Stimulated activated CD4-positive, alpha-beta T cell treated with anti-CD3 and anti-CD28 coated beads, Interleukin-2, amount 100 ng/mL, for 48 hours (primary cell): ENCODE results near the gene SEMA5A.

Experiments used
- DNase-seq, 2 donors: peaks; one replicate each; pipeline ENCODE4 v3.0.0-alpha.2; 2020

The SEMA5A gene

DNA sequence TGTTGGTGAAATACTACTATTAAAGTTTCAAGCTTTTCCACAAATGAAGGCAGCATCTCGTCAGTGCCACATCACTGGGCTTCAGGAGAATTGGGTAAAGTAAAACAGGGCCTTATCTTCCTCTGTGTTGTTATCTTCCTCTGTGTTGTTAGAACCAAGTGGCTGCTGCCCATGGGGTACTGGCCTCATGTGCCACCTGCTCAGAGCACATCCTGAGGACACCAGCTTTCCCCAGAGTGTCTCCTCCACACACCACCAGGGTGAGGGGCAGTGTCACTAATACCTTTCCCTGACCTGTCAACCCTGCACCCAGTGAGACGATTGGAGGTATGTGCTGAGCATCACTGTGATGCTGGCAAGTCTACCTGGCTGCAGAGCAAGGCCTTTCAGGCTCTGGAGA lies 499.9 kb downstream of the SEMA5A start:
- no peak for DNase-seq

DNA sequence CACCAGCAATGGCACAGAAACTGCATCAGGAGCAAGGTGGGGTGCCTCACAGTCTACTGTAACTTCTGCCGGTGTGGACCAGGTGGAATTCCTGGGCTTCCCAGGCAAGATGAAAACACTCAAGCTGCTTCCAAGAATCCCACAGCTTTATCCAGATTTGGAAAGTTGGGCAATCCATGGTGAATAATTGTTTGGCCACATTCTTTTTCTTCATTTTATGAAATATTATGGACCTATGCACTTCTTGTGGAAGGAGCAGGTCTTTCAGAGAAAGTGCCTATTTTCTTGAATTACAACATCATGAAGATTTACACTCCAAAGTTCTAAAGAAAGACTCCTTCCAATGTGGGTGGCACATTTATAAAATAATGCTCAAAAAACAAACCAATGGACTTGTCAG lies 503.6 kb downstream of the SEMA5A start:
- DNase-seq, result no peak

DNA sequence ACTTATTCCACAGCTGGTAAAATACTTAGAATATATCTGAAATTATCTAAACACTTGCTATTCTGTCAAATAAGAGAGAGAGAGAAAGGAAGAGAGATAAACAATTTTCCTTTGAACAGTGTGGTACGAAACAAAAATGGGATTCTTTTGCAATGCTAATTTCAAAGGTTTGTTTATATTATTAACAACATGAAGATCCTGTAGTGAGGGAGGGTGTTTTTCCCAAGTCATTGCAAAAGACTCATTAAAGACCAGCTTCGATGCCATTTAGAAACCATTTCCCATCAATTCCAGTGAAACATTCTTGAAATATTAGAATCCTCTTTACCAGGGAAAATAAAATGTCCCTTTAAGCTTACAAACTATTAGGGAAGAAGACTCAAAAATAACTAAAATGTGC lies 505.4 kb downstream of the SEMA5A start:
- no peak for DNase-seq

DNA sequence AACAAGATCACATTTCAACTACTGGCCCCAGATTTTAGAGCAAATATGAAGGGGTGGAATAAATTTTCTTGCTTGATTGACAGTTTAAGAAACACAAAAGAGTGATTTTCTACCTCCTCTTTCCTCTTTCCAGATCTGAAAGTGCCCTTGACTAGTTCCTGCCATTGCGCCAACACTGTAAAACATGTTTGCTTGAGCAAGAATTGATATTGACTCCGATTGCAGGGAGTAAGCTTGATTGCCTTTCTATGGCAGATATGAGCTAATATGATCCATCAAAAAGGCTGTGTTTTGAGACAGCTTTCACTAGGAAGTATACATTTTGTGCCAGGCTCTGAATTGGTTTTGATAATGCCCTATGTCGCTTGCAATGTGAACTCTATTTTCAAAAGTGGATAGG lies 508.8 kb downstream of the SEMA5A start:
- DNase-seq, result no peak

DNA sequence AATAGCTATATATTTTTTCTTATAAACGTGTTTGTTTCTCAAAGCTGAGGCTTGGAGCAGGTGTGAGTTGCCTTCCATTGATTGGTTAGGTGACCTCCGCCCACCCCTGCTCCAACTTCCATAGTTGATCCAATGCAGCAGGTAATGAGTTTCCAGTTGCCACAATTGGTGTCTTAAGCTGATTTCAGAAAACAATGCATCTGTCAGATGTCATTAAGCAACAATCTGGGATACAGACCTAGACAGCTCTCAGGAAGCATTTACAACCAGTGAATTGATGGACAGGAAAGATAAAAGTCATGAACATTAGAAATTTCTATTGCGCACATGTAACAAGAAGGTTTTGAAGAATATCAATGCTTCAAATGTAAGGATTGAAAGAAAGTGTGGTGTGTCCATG lies 510.5 kb downstream of the SEMA5A start:
- DNase-seq, result no peak

DNA sequence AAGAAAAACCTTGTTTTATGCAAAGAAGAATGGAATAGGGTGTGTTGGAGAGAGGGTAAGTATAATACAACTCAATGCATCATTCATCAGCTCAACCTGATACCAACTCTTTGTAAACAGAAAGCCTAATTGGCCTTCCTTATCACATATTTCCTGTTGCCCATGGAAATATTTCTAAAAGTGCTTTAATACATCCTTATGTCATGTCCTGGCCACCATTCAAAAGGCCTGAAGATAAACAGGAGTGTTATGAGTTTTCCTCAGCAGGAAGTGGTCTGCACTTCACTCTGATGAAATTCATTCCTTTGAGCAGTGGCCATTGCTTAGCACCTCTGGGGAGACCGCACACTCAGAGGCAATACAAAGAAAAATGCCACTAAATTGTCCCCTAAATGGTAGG lies 511.2 kb downstream of the SEMA5A start:
- no peak for DNase-seq

DNA sequence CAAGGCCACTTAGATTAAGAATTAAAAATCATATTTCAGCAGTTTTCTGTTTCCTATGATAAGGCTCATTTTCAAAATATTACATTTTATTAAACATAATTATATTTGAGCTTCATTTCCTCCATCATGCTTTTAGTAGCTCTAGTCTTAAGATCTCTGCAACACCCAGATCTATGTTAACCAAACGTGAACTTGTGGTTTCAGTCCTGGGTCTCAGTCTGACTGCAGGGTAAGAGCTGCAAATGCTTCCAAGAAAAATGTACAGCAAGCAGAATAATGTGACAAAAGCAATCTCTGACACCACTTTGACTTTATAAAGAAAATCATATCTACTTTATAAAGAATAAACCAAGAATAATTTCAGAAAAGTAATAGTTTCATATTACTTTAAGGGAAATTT lies 512.4 kb downstream of the SEMA5A start:
- DNase-seq, result no peak

DNA sequence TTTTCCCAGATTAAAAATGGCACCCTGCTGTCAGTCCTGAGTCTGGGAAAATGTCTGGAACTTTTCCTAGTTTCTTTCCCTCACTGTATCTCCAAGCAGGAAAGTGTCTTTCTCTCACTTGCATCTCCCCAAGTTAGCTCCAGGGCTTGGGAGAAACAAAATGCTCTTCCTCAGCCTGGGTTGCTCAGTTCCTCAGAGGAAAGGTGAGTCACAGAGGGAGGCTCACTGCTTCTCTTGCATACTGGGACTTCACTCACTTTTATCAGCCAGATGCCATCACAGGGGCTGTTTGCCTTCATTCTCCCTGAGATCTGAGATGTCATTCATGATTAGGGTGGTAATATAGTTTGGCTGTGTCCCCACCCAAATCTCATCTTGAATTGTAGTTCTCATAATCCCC lies 519.9 kb downstream of the SEMA5A start:
- no peak for DNase-seq

DNA sequence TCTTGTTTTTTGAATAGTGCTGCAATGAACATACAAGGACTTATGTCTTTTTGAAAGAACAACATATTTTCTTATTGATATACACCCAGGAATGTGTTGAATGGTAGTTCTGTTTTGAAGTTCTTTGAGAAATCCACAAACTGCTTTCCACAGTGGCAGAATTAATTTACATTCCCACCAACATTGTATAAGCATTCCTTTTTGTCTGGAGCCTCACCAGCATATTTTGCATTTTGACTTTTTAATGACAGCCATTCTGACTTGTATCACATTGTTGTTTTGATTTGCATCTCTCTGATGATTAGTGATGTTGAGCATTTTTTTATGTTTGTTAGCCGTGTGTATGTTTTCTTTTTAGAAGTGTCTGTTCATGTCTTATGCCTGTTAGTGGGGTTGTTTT lies 524.9 kb downstream of the SEMA5A start:
- DNase-seq, result no peak

DNA sequence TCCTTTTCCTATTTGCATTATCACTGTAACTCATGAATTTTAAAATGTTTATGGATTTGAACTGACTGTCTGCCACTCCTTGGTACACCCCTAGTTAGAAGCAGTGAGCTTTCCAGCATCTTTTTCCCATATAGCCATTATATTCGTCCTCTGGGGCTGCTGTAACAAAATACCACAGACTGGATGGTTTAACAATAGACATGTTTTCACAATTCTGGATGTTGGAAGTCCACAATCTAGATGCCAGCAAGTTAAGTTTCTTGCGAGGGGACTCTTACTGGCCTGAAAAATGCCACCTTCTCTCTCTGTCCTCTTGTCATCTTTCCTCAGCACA lies 530.0 kb downstream of the SEMA5A start:
- DNase-seq, result no peak

DNA sequence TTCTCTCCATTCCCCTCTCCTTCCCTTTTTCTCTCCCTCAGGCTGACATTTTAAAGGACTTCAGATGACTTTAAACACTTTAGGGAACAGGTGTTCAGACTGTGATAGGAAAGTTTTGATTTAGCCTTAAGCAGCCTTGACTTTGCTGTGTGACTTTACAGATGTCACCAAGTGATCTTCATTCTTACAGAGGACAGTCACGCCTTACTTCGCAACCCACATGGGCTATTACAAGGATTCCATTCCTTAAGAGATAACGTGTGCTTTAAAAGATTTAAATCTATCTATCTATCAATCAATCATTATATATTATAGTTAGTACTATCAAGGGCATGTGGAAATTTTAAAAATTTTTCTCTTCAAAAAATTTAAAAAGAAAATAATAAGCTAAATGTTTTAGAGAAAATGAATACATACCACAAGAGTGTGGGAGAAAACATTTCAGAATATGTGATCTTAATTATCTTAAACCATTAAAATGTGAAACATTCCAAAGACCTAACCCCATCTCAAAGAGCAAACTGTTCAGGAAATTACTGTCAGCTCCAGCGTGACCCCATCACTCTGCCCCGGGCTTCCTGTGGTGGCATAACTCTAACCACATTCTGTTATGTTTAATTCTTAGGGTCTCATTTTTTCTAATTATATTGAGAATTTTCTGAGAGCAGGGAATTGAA lies 530.5 kb downstream of the SEMA5A start:
- no peak for DNase-seq

DNA sequence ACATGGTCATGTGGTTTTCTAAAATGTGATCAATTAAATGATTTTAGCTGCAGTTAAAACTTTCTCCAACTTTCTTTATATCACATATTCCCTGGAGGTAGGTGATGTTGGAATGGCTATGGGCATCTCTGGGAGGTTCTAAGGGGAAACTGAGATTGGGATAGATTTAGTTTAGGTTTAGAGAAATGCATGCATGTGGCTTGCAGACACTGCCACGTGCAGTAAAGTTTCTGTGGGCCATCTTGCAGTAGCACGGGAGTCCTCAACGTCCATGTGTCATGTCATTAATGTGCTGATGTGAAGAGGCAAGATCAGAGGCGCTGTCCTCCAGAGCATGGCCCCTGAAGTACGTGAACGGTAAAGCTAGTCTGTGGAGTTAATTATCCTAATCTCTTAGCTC lies 532.7 kb downstream of the SEMA5A start:
- no peak for DNase-seq

DNA sequence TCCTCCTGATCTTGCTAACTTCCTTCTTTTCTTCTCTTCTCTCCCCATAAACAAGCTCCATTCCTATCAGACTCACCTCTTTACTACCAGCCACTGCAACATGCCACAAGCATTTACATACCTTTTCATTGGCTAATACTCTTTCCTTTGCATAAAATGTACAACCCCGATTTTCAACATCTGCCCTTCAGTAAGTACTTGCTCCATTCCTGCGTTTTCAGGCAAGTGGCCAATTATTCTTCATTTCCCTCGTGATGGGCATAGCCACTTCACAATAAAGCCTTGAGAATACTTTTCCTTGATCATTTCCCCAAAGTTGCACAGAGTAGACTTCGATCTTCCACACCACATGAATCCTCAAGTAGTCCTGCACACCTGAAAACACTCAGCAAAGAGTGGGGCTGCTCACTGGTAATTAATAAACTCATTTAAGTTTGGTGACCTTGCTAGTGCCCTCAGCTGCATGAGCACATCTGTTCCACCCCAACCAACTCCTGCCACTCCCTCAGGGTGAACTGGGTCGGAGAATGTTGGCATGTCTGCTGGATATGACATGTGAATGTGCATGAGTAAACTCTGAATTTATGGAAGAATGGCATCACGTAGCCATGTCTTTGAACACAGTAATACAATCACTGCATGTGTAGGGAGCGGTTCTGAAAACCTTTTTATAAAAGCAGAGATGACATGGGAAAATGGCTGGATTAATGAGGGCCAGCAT lies 535.8 kb downstream of the SEMA5A start:
- no peak for DNase-seq

DNA sequence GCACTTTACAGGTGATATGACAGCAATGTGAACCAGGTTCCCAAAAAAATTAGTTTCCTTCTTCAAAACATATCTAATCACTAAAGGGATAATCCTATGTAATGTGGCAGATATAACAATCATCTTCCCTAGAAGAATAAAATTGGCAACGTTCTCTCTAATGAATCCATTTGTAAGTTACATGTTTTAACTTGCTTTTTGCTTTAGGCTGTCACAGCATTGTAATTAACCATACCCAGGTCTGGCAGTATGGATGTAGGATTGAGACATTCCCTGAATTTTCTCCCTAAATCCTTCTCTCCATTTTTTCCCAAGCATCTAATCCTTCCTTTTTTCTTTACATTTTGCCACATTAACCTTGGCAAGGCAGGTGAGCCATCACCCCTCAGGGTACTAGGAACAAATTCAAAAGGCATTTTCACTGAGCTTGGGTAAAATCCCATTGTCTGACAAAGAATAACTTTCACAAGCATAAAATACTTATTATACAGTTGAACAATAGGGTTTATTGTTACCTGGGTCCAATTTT lies 548.3 kb downstream of the SEMA5A start:
- no peak for DNase-seq

DNA sequence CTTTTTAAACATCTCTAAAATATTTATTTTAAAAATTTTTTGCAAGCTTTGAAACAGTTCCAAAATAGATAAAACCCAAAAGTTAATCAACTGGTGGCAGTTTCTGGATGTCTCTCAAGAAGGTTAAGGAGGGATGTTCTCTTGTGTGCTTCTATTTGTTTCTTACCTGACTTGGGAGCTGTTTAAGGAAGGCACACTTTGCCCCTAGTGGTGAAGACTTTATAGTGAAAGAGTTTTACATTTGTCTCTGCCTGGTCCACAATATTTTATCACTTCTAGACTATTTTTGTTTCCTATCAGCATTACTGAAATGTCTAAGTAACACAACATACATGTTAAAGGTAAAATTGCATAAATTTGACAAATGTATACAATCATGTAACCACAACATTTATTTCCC lies 552.8 kb downstream of the SEMA5A start:
- DNase-seq, result no peak
